Naive B cell (primary cell): ENCODE results near the gene IDUA. TPM values are rescaled to one million over a fixed set of nuclear protein-coding genes. Genes with fewer than 3 reads are reported as not detected.

Experiments
- ATAC-seq, 2 donors: fragments of 150-1000 bp; cut with Tn5 transposase; 2 replicates each; pipeline ENCODE4 v1.10.0; 2021; ENCODE audit warnings: low read depth in 2 of 2, mild to moderate bottlenecking in 2 of 2, moderate library complexity in 2 of 2
- DNase-seq: peaks from one replicate; pipeline ENCODE4 v3.0.0; 2022
- H3K27ac Mint-ChIP-seq, 6 donors: one replicate each; pipeline ENCODE4 v1.8.0; 2020 to 2022; ENCODE audit warnings: mild to moderate bottlenecking in 6 of 6, mixed read lengths in 6 of 6, moderate library complexity in 5 of 6, inconsistent platforms in 2 of 6
- H3K27me3 Mint-ChIP-seq, 3 donors: one replicate each; pipeline ENCODE4 v1.8.0; 2021 to 2022; ENCODE audit warnings: mixed read lengths in 3 of 3, mild to moderate bottlenecking in 1 of 3
- H3K36me3 Mint-ChIP-seq, 2 donors: one replicate each; pipeline ENCODE4 v1.8.0; 2020 to 2022; ENCODE audit warnings: mixed read lengths in 2 of 2, inconsistent platforms in 1 of 2, mild to moderate bottlenecking in 1 of 2
- H3K4me1 Mint-ChIP-seq, 3 donors: one replicate each; pipeline ENCODE4 v1.8.0; 2020 to 2022; ENCODE audit warnings: mixed read lengths in 3 of 3, inconsistent platforms in 1 of 3, mild to moderate bottlenecking in 1 of 3, moderate library complexity in 1 of 3
- H3K4me3 Mint-ChIP-seq, 8 donors: one replicate each; pipeline ENCODE4 v1.8.0; 2020 to 2022; ENCODE audit warnings: mild to moderate bottlenecking in 8 of 8, mixed read lengths in 8 of 8, moderate library complexity in 8 of 8, inconsistent platforms in 2 of 8
- H3K9me3 Mint-ChIP-seq, 7 donors: one replicate each; pipeline ENCODE4 v1.8.0; 2020 to 2022; ENCODE audit warnings: mixed read lengths in 7 of 7, mild to moderate bottlenecking in 5 of 7, inconsistent platforms in 2 of 7, moderate library complexity in 1 of 7
- polyA plus RNA-seq, 6 donors: library from polyadenylated mRNA; unstranded; fragments of 300-500 nt; fragmentation: Illumina TruSeq; gene quantifications; one replicate each; pipeline ENCODE4 v1.2.3, GENCODE V29; 2021; ENCODE audit warnings: low read depth in 6 of 6

IDUA gene
- polyA plus RNA-seq, 6 donors from 2014 or later: 2.2 to 8.3 (median 3.3) TPM

DNA sequence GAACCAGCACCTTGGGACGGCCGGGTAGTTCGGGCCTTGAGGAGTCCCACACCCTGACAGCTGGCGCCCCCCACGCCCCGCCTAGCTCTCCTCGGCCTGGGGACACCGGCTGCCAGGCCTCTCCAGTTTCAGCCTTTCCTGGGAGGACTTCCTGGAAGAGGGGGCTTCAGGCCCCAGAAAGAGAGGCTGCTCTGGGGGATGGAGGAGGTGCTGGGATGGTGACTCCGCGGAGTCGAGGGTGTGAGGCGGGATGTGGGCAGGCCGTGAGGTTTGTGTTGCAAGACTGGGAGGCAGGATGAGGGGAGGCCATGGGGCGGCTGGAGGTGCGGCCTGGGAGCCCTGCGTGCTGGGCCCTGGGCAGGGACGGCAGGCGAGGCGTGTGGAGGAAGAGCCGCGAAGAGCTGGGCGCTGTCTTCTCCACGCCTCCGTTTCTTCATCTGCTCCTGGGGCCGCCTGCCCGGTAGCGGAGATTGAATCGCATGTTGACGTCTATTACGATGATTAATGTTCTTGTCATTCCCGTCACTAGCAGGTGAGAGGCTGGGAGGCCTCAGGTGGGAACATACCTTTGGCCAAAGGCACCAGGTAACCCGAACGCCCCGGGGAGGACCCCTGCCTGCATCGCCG, 23.7 kb downstream of the IDUA start:
- Mint-ChIP-seq H3K4me3 (peak overlapping the region; percentile 80 to 95 (median 92)), H3K36me3 (peaks cover 3 to 7% of the 10 kb centered on the region in 2 donors), H3K27me3 (peaks cover 27 to 35% (median 30%) of the 10 kb centered on the region in 3 donors), H3K27ac (peak overlapping the region; percentile 53 to 92 (median 87)), H3K4me1 (peaks cover 11 to 18% (median 16%) of the 10 kb centered on the region in 3 donors), H3K9me3 (peaks cover 0 to 5% (median 0%) of the 10 kb centered on the region in 7 donors)
- DNase-seq (peak; percentile 48), ATAC-seq (peak; percentile 6 to 9)

DNA sequence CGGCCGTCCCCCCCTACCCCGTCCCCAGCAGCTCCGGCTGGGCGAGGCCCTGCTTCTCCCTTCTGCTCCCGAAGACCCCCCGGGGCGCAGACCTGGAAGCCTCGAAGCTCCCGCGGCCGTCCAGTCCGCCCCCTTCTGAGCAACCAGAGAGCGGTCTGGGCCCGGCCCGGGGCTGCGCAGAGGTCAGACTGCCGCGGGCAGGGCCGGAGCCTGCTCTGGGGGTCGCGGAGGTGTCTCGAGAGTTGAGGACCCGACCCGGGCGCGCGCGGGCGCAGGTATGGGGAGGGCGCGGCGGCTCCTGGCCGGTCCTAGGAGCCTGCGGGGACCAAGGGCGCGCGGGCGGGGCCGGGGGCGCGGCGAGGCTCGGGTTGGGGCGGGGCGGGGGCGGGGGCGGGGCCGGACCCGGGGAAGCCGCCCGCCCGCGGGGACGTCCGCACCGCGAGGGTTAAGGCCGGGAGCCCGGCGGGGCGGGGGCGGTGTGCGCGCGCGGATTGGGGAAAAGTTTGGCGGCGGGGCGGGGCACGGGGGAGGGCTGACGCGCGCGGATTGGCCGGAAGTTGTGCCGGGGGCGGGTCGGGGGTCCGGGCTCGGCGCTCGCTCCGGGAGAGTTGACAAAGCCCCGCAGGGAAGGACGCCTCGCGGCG, 24.3 kb downstream of the IDUA start, which contains the start of gene FGFRL1:
TSS of gene FGFRL1 (plus strand) at position 605 of the 644 bp plus-strand sequence. CDS start 860 bp downstream, outside the sequence.
- Mint-ChIP-seq H3K4me1 (peaks cover 11 to 18% (median 16%) of the 10 kb centered on the region in 3 donors), H3K27ac (peak within 1 kb of the TSS; percentile 53 to 92 (median 87)), H3K4me3 (peak within 1 kb of the TSS; percentile 80 to 95 (median 92)), H3K27me3 (peaks cover 26 to 30% (median 28%) of the 10 kb centered on the region in 3 donors), H3K36me3 (peaks cover 3 to 7% of the 10 kb centered on the region in 2 donors), H3K9me3 (peaks cover 0 to 5% (median 0%) of the 10 kb centered on the region in 7 donors)
- ATAC-seq (peak; percentile 61 to 63), DNase-seq (peak; percentile 84)

DNA sequence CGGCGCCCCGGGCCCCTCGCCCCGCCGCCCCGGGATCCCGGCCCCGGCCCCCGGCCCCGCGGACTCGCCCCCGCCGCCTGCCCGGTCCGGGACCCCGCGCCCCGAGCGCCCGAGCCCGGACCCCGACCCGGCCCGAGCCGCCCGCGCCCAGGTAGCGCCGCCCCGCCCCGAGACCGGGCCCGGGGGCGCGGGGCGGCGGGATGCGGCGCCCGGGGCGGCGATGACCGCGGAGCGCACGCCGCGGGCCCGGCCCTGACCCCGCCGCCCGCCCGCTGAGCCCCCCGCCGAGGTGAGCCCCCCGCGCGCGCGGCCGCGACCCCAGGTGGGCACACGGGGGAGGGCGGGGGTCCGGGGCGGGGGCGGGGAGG, 24.8 kb downstream of the IDUA start:
- peaks cover 3 to 6% of the 10 kb centered on the region in 2 donors for H3K36me3 Mint-ChIP-seq
- H3K27ac Mint-ChIP-seq: no peak overlapping the region
- peak overlapping the region in 2 of 8 donors; percentile 42 to 94 for H3K4me3 Mint-ChIP-seq
- ATAC-seq (no peak), DNase-seq (no peak)
- peaks cover 22 to 25% (median 23%) of the 10 kb centered on the region in 3 donors for H3K27me3 Mint-ChIP-seq
- H3K9me3 Mint-ChIP-seq: peaks cover 0 to 5% (median 0%) of the 10 kb centered on the region in 7 donors
- H3K4me1 Mint-ChIP-seq: peaks cover 11 to 18% (median 16%) of the 10 kb centered on the region in 3 donors

DNA sequence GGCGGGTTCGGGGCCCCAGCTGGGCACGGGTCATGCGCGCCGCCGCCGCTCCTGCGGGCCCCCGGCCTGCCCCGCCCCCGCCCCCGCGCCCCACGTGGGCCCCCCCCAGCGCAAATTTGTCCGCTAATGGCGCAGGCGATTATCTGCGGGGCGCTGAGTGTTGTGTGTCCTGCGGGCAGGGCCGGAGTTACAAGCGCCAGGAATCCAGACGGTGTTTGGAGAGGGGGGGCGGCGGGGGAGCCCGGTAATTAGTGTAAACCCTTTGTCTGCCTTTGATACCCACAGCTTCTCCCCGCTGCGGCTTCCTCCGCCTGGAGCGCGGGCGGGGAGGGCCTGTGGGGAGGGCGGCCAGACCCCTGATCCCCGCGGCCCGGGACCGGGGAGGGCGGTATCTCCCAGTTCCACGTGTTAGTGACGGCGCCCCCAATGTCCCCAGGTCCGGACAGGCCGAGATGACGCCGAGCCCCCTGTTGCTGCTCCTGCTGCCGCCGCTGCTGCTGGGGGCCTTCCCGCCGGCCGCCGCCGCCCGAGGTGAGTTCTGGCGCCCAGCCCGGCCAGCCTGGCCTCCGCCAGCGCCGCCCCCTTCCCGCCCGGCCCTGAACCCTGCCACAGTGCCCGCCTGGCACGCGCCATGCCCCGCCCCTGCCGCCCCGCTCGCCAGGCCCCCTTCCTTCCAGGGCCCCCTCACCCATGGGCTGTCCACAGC, 25.3 kb downstream of the IDUA start:
- Mint-ChIP-seq H3K4me1 (peaks cover 11 to 18% (median 16%) of the 10 kb centered on the region in 3 donors), H3K4me3 (peak overlapping the region; percentile 59 to 87 (median 66)), H3K36me3 (peaks cover 0 to under 1% of the 10 kb centered on the region in 2 donors), H3K27ac (peak overlapping the region in 2 of 6 donors; percentile 44 to 70), H3K9me3 (peaks cover 0 to 1% (median 0%) of the 10 kb centered on the region in 7 donors), H3K27me3 (peaks cover 17 to 19% (median 18%) of the 10 kb centered on the region in 3 donors)
- DNase-seq (peak; percentile 19), ATAC-seq (peak in 1 of 2 donors; percentile 0)

DNA sequence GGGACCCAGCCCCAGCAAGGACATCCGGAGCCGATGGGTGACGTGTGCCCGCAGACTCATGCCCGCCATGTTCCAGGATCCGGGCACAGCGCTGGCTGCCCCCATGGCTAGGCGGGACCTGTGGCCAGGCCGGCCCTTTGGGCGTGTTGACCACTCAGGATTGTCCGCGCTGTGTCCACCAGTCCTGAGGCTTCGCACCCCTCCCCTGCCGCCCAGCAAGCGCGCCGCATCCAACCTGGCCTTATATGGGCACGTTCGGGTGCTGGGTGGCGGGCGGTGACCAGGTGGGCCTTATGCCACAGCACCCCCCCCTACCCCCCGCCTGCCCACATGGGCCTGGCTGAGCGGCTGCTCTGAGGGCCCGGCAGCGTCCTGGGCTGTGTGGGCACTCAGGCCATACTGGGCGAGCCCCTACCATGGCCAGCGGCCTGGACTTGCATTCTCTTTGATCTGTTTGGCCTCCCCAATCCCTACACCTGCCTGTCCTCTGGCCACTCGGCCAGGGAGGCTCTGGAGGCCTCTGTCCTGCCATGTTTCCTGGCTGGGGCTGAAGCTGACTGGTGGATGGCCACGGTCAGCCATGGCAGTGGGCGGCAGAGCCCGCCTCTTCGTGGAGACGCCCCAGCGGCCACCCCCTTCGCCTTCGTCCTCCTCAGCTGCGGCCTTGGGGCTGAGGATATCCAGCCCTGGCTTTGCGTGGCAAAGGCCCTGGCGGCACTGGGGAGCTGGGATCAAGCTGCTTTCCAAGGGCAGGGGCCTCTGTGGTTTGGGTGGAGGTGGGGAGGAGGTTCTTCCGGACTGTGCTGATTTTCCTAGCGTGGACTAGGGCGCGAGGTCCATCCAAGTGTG, 26.6 kb downstream of the IDUA start:
- H3K9me3 Mint-ChIP-seq: peaks cover 0 to 1% (median 0%) of the 10 kb centered on the region in 7 donors

DNA sequence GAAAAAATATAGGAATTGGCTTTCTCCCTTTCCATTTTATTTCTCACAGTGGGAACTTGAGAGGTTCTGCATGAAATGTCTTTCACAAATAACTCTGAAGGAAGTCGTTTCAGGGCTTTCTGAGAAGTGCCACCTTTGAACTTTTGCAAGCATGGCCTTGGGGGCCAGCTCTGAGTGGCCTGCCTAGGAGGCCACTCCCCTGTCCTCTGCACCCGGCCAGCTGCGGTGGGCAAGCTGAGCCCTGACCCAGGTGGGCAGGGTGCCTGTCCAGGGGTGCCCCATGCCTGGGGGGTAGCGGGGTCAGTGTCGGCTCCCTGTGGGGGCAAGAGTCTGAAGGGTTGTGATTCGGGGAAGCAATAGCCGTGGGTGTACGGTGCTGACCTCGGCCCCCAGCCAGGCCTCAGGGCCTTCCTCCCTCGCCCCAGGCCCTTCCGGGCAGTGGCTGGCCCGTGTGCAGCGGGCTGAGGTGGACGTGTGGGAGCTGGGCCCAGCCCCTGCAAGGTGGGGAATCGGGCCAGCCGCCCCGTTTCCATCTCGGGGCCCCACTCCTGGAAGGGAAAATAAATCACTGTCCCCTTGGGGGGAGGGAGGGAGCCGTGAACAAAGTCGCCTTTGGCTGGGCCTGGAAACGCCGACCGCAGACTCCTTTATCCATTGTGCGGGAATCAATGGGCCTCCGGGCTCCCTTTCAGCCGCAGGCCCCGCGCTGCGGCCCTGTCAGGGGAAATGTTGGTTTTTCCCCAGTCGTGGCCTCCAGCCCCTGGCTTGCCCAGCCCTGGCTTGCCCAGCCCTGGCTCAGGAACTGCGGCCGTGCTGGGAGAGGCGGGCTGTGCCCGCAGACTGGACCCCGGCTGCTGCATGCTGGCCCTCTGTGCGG, 27.7 kb downstream of the IDUA start:
- Mint-ChIP-seq H3K27ac (no peak overlapping the region), H3K9me3 (no peaks in the 10 kb centered on the region), H3K4me1 (peaks cover 6 to 13% (median 9%) of the 10 kb centered on the region in 3 donors), H3K27me3 (no peaks in the 10 kb centered on the region), H3K36me3 (no peaks in the 10 kb centered on the region), H3K4me3 (peak overlapping the region in 3 of 8 donors; percentile 12 to 43 (median 34))
- DNase-seq (no peak), ATAC-seq (no peak)

More for the DNA sequence above, 26.6 kb downstream of the IDUA start:
- Mint-ChIP-seq H3K4me1 (peaks cover 11 to 20% (median 16%) of the 10 kb centered on the region in 3 donors), H3K4me3 (peak overlapping the region in 7 of 8 donors; percentile 34 to 59 (median 52)), H3K27me3 (peaks cover 7% of the 10 kb centered on the region in 3 donors), H3K27ac (peak overlapping the region in 1 of 6 donors; percentile 63), H3K36me3 (no peaks in the 10 kb centered on the region)
- DNase-seq (no peak), ATAC-seq (no peak)

DNA sequence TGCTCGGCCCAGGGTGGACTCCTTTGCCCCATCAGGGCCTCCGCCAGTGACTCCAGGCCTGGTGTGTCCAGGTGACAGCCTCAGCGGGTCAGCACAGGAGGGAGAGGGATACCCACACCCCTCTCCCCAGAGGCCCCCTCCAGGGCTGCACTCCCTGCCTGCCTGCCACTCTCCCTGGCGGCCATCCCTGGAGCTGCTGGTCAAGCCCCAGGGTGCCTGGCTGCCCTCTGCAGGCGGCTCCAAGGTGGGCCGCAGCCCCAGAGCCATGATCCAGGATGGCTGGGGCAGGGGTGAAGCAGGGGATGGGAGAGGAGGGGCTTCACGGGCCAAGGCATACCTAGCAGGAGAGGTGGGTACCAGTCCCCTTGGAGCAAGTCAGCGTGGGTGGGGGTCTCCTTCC, 28.3 kb downstream of the IDUA start:
- Mint-ChIP-seq H3K4me3 (peak overlapping the region in 1 of 8 donors; percentile 66), H3K9me3 (no peaks in the 10 kb centered on the region), H3K27me3 (no peaks in the 10 kb centered on the region), H3K4me1 (peaks cover 6 to 18% (median 9%) of the 10 kb centered on the region in 3 donors), H3K27ac (no peak overlapping the region), H3K36me3 (no peaks in the 10 kb centered on the region)
- ATAC-seq: no peak
- DNase-seq: no peak

DNA sequence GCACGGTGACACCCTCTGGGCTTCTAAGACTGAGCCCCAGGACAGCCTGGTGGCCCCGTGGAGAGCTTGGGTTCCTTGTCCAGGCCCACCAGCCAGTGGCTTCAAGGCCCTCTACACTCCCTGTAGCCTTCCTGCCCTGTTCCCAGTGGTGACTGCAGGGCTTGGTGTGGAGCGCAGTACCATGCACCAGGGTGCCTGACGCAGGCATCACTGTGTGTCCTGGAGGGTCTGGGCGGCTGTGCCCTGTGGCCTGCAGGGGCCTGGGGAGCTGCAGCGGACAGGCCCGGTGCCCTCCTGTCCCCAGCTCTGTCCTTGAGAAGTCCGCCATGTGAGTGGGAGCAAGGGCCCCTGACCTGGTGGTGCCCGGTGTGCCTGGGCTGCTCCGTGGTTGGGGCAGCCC, 28.9 kb downstream of the IDUA start:
- H3K4me1 Mint-ChIP-seq: peaks cover under 1 to 12% (median 5%) of the 10 kb centered on the region in 3 donors
- H3K36me3 Mint-ChIP-seq: no peaks in the 10 kb centered on the region
- ATAC-seq (no peak), DNase-seq (no peak)
- no peaks in the 10 kb centered on the region for H3K9me3 Mint-ChIP-seq
- no peaks in the 10 kb centered on the region for H3K27me3 Mint-ChIP-seq
- H3K4me3 Mint-ChIP-seq: peak overlapping the region in 3 of 8 donors; percentile 9 to 66 (median 61)
- peak overlapping the region in 1 of 6 donors; percentile 78 for H3K27ac Mint-ChIP-seq

DNA sequence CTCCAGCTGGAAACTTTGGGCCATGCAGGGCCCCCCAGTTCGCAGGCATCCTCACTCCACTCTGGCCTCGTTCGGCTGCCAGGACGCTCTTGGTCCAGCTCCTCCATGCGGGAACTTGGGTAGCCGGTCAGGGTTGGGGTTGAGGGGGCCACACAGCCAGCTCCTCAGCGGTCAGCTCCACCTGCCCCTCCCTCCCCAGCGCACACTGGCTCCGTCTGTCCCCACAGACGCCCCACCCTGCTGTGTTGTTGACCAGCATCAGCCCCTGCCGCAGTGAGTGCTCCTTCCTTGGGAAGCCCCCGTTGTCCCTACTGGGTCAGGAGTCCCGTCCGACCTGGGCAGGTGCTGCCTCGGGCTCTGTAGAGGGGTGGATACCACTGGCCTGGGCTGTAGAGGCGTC, 30.4 kb downstream of the IDUA start:
- Mint-ChIP-seq H3K4me1 (peaks cover 4 to 20% (median 13%) of the 10 kb centered on the region in 3 donors), H3K27me3 (no peaks in the 10 kb centered on the region), H3K27ac (no peak overlapping the region), H3K9me3 (no peaks in the 10 kb centered on the region), H3K4me3 (peak overlapping the region in 1 of 8 donors; percentile 53), H3K36me3 (no peaks in the 10 kb centered on the region)
- DNase-seq: no peak
- no peak for ATAC-seq

DNA sequence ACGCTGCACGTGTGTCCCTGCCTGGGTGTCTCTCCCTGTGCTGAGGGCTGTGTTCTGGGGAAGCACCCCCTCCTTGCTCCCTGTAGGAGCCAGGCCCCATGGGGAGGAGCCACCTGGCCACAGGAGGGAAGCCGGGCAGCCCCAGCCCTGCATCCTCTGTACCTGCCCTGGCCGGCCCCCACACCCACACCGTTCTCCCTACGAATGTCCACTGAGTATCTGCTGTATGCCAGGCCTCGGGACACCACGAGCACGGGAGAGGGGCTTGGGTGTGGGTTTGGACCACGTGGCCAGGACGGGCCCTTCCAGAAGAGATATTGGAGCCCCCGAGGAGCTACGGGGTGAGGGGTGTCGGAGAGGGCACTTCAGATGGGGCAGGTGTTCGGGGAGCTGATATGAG, 30.9 kb downstream of the IDUA start:
- DNase-seq: no peak
- H3K4me1 Mint-ChIP-seq: peaks cover 4 to 20% (median 13%) of the 10 kb centered on the region in 3 donors
- H3K36me3 Mint-ChIP-seq: no peaks in the 10 kb centered on the region
- H3K9me3 Mint-ChIP-seq: no peaks in the 10 kb centered on the region
- no peaks in the 10 kb centered on the region for H3K27me3 Mint-ChIP-seq
- no peak for ATAC-seq
- H3K27ac Mint-ChIP-seq: no peak overlapping the region
- H3K4me3 Mint-ChIP-seq: peak overlapping the region in 1 of 8 donors; percentile 30

DNA sequence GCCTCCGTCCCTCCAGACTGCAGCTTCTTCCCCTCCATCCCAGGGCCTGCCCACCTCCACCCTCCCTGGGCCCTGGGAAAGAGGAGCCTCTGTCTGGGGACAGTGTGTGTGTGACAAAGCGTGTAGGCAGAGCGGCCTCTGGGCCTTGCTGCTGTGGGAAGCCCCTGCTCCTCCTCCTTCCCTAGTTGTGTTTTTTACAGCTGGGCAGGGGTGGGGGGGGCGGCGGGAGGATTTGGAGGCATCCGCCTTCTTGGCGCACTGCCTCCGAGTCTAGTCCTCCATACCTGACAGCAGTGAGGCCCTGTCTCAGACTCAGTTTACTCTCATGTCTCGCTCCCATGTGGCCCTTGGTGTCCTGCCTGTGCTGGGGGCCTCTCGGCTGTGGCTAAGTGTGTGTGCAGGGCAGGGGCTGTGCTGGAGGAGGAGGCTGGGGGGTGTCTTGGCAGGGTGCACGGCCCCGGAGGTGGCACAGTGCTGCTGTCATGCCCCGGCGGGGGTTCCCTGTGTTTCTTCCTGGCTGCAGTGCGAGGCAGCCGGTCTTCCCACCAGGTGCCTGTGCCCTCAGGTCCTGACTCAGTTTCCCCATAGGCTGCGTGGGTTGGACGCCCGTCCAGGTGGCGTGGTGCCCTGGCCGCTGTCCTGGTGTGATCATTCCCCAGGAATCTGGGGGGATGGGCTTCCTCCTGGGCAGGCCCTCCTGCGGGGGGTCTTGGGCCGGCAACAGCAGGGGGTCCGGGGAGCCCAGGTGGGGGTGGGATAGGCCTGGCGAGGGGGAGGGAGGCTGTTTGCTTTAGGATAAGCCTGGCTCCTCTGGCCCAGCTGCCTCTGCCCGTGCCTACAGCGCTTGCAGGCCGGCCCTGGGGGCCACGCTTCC, 31.5 kb downstream of the IDUA start:
- peaks cover 4 to 20% (median 13%) of the 10 kb centered on the region in 3 donors for H3K4me1 Mint-ChIP-seq
- H3K27me3 Mint-ChIP-seq: no peaks in the 10 kb centered on the region
- DNase-seq (no peak), ATAC-seq (no peak)
- H3K36me3 Mint-ChIP-seq: no peaks in the 10 kb centered on the region
- H3K9me3 Mint-ChIP-seq: no peaks in the 10 kb centered on the region
- H3K4me3 Mint-ChIP-seq: no peak overlapping the region
- no peak overlapping the region for H3K27ac Mint-ChIP-seq
